ENCODE measurements around the gene NAT10.

DNA sequence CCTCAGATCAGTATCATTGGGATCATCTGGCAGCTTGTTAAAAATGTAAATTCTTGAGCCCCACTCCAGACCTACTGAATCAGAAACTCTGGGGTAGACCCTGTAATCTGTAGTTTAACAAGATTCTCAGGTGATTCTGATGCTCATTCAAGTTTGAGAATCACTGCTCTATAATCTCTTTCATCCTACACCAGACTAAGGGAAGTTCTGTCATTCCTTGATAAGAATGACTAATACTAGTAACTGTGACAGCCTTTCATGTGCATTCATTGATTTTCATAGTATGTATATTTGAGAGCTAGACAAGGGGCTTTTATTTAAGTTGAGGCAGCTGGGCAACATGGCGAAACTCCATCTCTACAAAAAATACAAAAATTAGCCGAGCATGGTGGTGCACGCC lies 30.0 kb downstream of the NAT10 start:
- TF ChIP-seq POLR2AphosphoS5 (IDR thresholded peaks at IDR 0.05) = no peak
- TF ChIP-seq, protein P1, sequence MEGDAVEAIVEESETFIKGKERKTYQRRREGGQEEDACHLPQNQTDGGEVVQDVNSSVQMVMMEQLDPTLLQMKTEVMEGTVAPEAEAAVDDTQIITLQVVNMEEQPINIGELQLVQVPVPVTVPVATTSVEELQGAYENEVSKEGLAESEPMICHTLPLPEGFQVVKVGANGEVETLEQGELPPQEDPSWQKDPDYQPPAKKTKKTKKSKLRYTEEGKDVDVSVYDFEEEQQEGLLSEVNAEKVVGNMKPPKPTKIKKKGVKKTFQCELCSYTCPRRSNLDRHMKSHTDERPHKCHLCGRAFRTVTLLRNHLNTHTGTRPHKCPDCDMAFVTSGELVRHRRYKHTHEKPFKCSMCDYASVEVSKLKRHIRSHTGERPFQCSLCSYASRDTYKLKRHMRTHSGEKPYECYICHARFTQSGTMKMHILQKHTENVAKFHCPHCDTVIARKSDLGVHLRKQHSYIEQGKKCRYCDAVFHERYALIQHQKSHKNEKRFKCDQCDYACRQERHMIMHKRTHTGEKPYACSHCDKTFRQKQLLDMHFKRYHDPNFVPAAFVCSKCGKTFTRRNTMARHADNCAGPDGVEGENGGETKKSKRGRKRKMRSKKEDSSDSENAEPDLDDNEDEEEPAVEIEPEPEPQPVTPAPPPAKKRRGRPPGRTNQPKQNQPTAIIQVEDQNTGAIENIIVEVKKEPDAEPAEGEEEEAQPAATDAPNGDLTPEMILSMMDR (IDR thresholded peaks at IDR 0.05) = no peak
- no peak for TF ChIP-seq POLR2A (IDR thresholded peaks at IDR 0.05)
- TF ChIP-seq EP300 (IDR thresholded peaks at IDR 0.05) = no peak

Data from gastroesophageal sphincter (tissue), 3 donors.